Astrocyte of the spinal cord (primary cell): ENCODE data around the gene SLC5A11.
"Not testable (repeated sequence)": the region's sequence is repeated elsewhere in the genome, so short reads cannot be mapped to it uniquely, and the experiment has no call there.

Source experiments
- DNase-seq: peaks from one replicate; pipeline ENCODE4 v3.0.0; 2011; ENCODE audit warnings: low read depth, low spot score
- H3K4me3 ChIP-seq: 2 replicates; pipeline ENCODE4 v1.5.1; 2011; ENCODE audit warnings: low read depth, mild to moderate bottlenecking, low read length, moderate library complexity
- in situ Hi-C: cut with HindIII; loops from 2 replicates; pipeline ENCODE4 v1.10.0; 2017; ENCODE audit warnings: low sequenced_read_pairs
- TF ChIP-seq, protein P1 (sequence below): IDR thresholded peaks from 2 replicates; pipeline ENCODE4 v1.5.1; 2012; ENCODE audit warnings: low read depth, mild to moderate bottlenecking, low read length, inconsistent platforms

The SLC5A11 gene

DNA sequence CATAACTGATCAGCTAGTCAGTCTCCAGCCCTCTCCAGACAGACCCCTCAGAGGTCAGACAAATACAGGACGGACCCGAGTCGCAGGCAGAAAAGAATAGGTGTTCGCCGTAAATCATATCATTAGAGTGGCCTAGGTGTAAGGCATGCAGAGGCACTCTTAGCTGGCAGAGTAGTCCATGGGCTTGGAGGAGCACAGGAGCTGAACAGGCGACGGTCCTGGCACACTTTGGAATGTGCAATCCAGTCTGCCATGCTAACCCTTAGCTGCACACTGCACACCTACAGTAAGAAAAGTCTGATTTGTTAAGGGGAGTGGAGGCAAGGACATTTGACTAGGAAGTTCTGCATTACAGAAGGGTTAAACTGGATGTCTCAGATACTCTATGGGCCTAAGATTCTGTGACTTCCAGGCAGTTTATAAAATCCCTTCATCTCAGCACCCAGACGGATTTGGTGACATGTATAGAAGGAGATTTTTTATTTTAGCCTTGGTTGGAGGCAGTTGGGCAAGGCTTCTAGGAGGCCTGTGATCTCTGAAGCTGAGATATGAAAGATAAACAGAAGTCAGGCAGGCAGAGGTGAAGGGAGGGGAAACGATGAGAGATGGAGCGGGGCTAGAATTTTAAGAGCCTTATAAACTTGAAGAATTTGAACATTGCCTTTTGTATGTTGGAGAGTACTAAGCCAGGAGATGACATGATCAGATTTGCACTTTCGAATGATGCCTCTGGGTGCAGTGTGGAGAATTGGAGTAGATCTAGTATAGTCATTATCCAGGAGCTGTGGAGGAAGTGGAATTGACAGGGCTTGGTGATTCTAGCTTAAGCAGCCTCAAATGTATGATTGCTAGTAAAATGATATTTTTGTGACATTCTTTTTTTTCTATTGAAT lies 34.6 kb upstream of the SLC5A11 start:
- DNase-seq, result no peak
- TF ChIP-seq, protein P1, sequence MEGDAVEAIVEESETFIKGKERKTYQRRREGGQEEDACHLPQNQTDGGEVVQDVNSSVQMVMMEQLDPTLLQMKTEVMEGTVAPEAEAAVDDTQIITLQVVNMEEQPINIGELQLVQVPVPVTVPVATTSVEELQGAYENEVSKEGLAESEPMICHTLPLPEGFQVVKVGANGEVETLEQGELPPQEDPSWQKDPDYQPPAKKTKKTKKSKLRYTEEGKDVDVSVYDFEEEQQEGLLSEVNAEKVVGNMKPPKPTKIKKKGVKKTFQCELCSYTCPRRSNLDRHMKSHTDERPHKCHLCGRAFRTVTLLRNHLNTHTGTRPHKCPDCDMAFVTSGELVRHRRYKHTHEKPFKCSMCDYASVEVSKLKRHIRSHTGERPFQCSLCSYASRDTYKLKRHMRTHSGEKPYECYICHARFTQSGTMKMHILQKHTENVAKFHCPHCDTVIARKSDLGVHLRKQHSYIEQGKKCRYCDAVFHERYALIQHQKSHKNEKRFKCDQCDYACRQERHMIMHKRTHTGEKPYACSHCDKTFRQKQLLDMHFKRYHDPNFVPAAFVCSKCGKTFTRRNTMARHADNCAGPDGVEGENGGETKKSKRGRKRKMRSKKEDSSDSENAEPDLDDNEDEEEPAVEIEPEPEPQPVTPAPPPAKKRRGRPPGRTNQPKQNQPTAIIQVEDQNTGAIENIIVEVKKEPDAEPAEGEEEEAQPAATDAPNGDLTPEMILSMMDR, result no peak
- no peak overlapping the region for H3K4me3 ChIP-seq
- in situ Hi-C loops, result no loop called here

DNA sequence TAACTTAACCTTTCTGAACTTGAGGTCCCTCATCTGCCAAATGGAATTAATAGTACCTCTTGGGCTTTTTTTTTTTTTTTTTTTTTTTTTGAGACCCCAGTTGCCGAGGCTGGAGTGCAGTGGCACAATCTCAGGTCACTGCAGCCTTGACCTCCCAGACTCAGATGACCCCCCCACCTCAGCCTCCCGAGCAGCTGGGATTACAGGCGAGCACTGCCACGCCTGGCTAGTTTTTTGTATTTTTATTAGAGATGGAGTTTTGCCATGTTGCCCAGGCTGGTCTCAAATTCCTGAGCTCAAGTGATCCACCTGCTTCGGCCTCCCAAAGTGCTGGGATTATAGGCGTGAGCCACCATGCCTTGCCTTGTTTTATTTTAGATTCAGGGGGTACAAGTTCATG lies 33.0 kb upstream of the SLC5A11 start:
- in situ Hi-C loops, DNase-seq, H3K4me3 ChIP-seq: not testable (repeated sequence)

DNA sequence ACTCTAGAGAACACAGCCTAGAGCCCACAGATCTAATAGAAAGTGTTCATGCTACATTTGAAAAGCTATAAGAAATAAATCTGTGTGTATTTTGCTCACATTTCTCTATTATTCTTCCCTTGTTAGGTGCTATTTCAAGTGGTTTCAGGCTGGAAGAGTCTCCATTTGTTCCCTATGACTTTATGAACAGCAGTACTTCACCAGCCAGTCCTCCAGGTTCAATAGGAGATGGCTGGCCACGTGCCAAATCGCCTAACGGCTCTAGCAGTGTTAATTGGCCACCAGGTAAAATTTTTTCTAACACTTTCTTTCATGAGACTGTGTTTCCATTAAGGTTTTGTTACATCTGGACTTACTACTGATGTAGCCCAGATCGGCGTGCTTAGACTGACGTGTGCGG lies 30.7 kb upstream of the SLC5A11 start:
- TF ChIP-seq, protein P1, result no peak
- no peak for DNase-seq
- no peak overlapping the region for H3K4me3 ChIP-seq
- in situ Hi-C loops, result no loop called here

DNA sequence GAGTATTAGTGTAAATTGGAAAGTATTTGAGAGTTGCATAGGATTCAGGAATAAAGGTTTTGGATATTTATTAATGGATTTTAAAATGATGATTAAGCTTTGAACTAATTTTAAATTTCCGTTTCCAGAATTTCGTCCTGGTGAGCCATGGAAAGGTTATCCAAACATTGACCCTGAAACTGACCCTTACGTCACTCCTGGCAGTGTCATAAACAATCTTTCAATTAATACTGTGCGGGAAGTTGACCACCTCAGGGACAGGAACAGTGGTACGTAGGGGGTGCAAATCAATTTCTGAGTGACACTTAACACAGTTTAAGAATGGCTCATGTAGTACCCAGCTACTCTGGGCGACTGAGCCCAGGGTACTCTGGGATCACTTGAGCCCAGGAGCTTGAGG lies 29.1 kb upstream of the SLC5A11 start:
- in situ Hi-C loops, result no loop called here
- DNase-seq, result no peak
- no peak overlapping the region for H3K4me3 ChIP-seq
- TF ChIP-seq, protein P1, result no peak

DNA sequence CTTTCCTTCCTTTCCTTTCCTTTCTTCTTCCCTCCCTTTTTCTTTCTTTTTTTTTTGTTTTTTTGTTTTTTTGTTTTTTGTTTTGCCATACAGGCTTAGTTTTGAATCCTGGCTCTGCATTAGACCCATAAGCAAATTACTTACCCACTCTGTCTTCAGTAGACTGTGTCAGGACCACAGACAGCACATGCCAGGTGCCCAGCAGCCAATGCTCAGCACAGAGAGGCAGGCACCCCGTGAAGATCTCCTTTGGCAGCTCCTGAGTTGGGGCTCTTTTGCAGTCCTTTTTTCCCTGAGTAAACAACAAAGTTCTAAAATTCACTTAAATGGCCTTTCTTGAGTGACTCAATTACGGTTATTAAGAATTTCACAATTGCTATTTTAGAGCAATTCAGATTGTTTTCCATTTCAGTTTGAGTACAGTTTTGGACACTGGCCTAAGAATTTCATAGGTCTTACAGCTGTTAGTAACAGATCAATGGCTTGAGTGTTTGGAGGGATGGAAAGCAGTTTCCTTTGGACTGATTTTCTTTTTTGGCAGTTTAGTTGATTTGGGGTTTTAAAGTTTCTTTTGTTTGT lies 26.2 kb upstream of the SLC5A11 start:
- in situ Hi-C loops, result no loop called here
- TF ChIP-seq, protein P1, result no peak
- DNase-seq, result no peak
- no peak overlapping the region for H3K4me3 ChIP-seq

DNA sequence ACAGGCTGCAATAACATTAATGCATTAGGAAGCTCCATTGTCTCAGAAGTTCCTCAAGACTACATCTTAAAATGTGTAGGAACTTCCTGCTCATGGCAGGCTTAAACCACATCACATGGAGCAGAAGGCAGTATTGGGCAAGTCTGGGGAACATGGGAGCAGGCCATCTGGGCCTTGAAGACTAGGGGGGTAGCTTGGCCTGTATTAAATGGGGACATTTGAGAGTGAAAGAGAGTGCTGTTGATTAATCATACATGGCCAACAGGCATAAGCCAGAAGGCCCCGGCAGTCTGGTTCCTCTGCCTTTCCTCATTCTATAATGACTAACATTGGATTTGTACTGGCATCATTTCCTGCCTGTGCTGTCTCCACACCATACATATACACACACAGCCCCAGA lies 25.2 kb upstream of the SLC5A11 start:
- no peak for DNase-seq
- no peak overlapping the region for H3K4me3 ChIP-seq
- TF ChIP-seq, protein P1, result no peak
- in situ Hi-C loops, result no loop called here

DNA sequence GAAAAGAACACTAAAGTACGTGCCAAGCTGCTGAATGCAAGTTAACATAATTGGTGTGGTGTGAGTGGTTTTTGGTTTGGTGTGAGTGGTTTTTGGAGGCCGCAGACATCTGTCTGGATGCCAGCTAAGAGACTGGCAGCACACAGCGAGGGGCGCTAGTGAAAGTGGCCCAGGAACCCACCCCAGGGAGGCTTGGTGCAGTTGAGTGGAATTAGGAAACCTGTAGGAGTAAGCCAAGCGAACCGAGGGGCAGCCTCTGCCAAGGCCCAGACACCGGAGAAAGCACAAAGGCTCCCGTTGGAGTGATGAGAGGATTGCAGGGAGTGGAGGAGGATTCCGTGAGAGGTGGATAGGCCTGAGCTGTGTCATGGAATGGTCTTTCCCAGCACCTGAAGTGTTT lies 24.6 kb upstream of the SLC5A11 start:
- H3K4me3 ChIP-seq, result no peak overlapping the region
- DNase-seq, result no peak
- in situ Hi-C loops, result no loop called here
- TF ChIP-seq, protein P1, result no peak
